H1 (cell line): Measurements from ENCODE around the gene AIG1.

Experiments used
- CEBPB ChIP-seq: IDR thresholded peaks from 2 replicates; pipeline ENCODE4 v1.6.1; 2012; ENCODE audit warnings: low read depth, low read length
- CREB1 ChIP-seq: IDR thresholded peaks from 2 replicates; pipeline ENCODE4 v1.6.1; 2012; ENCODE audit warnings: inconsistent platforms
- POLR2A ChIP-seq, 2 experiments: IDR thresholded peaks; 1 replicate in 1 of 2; 2 replicates in 1 of 2; pipeline ENCODE4 v1.6.1; 2011; ENCODE audit warnings: low read depth in 2 of 2, low read length in 2 of 2, mild to moderate bottlenecking in 2 of 2; ENCODE audit errors: control extremely low read depth in 1 of 2
- POLR2AphosphoS5 ChIP-seq: IDR thresholded peaks from 2 replicates; pipeline ENCODE4 v1.6.1; 2011; ENCODE audit warnings: low read depth, low read length
- RBBP5 ChIP-seq: IDR thresholded peaks from 2 replicates; pipeline ENCODE4 v1.7.1; 2012; ENCODE audit warnings: low read depth, mild to moderate bottlenecking, inconsistent platforms, low read length, moderate library complexity, borderline replicate concordance
- TAF1 ChIP-seq: IDR thresholded peaks from 2 replicates; pipeline ENCODE4 v1.6.1; 2011; ENCODE audit warnings: mild to moderate bottlenecking, low read depth, low read length
- ZNF274 ChIP-seq: IDR thresholded peaks from 2 replicates; pipeline ENCODE4 v1.7.0; 2012; ENCODE audit warnings: low read length, borderline replicate concordance; ENCODE audit errors: extremely low read depth
- TF ChIP-seq, protein P1 (sequence below): IDR thresholded peaks from 2 replicates; pipeline ENCODE4 v1.6.1; 2012; ENCODE audit warnings: inconsistent platforms
- TF ChIP-seq, protein P2 (sequence below), 3 experiments: IDR thresholded peaks; 1 replicate in 2 of 3; 2 replicates in 1 of 3; pipeline versions ENCODE4 v1.5.1 to v1.6.1; 2011; ENCODE audit warnings: low read length in 3 of 3, mild to moderate bottlenecking in 3 of 3, inconsistent platforms in 2 of 3, low read depth in 1 of 3, moderate library complexity in 1 of 3; ENCODE audit not compliant: insufficient read depth in 1 of 3; ENCODE audit errors: control extremely low read depth in 1 of 3

DNA sequence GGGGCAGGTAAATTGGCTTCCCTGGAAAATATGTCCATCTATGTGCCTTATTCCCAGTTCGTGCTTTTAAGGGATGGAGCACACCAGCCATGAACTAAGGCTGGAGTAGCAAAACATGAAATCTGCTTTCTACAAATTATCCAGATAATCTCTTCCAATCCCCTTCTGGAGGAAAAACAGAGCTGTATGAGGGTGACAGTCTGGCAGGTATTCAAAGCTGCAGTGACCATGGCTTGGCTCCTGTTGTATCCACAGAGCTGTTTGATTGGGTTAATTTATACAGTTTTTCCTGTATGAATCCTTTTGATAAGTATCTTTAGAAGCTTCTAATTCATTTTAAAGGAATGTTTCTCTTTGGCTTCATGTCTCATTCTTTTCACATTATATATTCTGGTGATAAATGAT is 144.4 kb downstream of the AIG1 start:
- TF ChIP-seq, protein P1, sequence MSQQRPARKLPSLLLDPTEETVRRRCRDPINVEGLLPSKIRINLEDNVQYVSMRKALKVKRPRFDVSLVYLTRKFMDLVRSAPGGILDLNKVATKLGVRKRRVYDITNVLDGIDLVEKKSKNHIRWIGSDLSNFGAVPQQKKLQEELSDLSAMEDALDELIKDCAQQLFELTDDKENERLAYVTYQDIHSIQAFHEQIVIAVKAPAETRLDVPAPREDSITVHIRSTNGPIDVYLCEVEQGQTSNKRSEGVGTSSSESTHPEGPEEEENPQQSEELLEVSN: no peak
- TF ChIP-seq ZNF274: no peak
- no peak for TF ChIP-seq CREB1
- TF ChIP-seq CEBPB: no peak
- TF ChIP-seq, protein P2, sequence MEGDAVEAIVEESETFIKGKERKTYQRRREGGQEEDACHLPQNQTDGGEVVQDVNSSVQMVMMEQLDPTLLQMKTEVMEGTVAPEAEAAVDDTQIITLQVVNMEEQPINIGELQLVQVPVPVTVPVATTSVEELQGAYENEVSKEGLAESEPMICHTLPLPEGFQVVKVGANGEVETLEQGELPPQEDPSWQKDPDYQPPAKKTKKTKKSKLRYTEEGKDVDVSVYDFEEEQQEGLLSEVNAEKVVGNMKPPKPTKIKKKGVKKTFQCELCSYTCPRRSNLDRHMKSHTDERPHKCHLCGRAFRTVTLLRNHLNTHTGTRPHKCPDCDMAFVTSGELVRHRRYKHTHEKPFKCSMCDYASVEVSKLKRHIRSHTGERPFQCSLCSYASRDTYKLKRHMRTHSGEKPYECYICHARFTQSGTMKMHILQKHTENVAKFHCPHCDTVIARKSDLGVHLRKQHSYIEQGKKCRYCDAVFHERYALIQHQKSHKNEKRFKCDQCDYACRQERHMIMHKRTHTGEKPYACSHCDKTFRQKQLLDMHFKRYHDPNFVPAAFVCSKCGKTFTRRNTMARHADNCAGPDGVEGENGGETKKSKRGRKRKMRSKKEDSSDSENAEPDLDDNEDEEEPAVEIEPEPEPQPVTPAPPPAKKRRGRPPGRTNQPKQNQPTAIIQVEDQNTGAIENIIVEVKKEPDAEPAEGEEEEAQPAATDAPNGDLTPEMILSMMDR (IDR thresholded peaks at IDR 0.05; ENCODE audit: control extremely low read depth in 1 of 3, insufficient read depth in 1 of 3, low read depth in 1 of 3, low read length in 3 of 3): no peak
- no peak for TF ChIP-seq POLR2A (IDR thresholded peaks at IDR 0.05; ENCODE audit: control extremely low read depth in 1 of 2, low read depth in 2 of 2, low read length in 2 of 2)
- TF ChIP-seq POLR2AphosphoS5: no peak
- TF ChIP-seq TAF1: no peak
- TF ChIP-seq RBBP5: no peak
